ENCODE data around the gene SLX9. TPM values are rescaled to one million over a fixed set of nuclear protein-coding genes. Genes with fewer than 3 reads are reported as not detected.

SLX9 gene
- total and polyA plus RNA-seq, 7 experiments from 2014 or later, result 13.2 to 46.4 (median 19.2) TPM

- DNase-seq (no peak), ATAC-seq (no peak)
- H3K27ac Mint-ChIP-seq, result no peak overlapping the region
- peaks cover 0 to 2% (median 0%) of the 10 kb centered on the region in 7 donors for H3K4me1 Mint-ChIP-seq
- Histone ChIP-seq H3K4me1 (ENCODE audit: control insufficient read depth in 2 of 2, insufficient read depth in 2 of 2, low read length in 2 of 2) (no peaks in the 10 kb centered on the region), H3K9me3 (ENCODE audit: control insufficient read depth in 2 of 3, low read length in 3 of 3) (no peaks in the 10 kb centered on the region), H3K4me3 (ENCODE audit: low read length) (no peak overlapping the region), H3K27me3 (ENCODE audit: control insufficient read depth in 2 of 2, insufficient read depth in 2 of 2, low read length in 2 of 2) (no peaks in the 10 kb centered on the region), H3K36me3 (ENCODE audit: control insufficient read depth in 2 of 3, insufficient read depth in 3 of 3, low read length in 3 of 3) (no peaks in the 10 kb centered on the region), H3K27ac (ENCODE audit: low read depth, low read length) (no peak overlapping the region)
- no peaks in the 10 kb centered on the region for H3K9me3 Mint-ChIP-seq
- intact Hi-C loops (cut with micrococcal nuclease), result no loop called here
- ChIA-PET CTCF (no interaction called here), POLR2A (no interaction called here)
- H3K27me3 Mint-ChIP-seq, result no peaks in the 10 kb centered on the region
- H3K4me3 Mint-ChIP-seq, result no peak overlapping the region
- no peaks in the 10 kb centered on the region for H3K36me3 Mint-ChIP-seq
Observed at GRCh38 chr21:44993321-44994046, 53.7 kb downstream of the SLX9 start.

- CTCF ChIA-PET, result no interaction called here
- Mint-ChIP-seq H3K27ac (peak overlapping the region in 1 of 9 donors; percentile 41), H3K9me3 (no peaks in the 10 kb centered on the region), H3K36me3 (no peaks in the 10 kb centered on the region), H3K4me3 (no peak overlapping the region), H3K4me1 (peaks cover 0 to 2% (median 0%) of the 10 kb centered on the region in 7 donors), H3K27me3 (no peaks in the 10 kb centered on the region)
- H3K27ac ChIP-seq (ENCODE audit: low read depth, low read length), result no peak overlapping the region
- no peak overlapping the region for H3K4me3 ChIP-seq (ENCODE audit: low read length)
- DNase-seq, result no peak
- no peaks in the 10 kb centered on the region for H3K9me3 ChIP-seq (ENCODE audit: control insufficient read depth in 2 of 3, low read length in 3 of 3)
- H3K36me3 ChIP-seq (ENCODE audit: control insufficient read depth in 2 of 3, insufficient read depth in 3 of 3, low read length in 3 of 3), result no peaks in the 10 kb centered on the region
- ATAC-seq, result no peak
- intact Hi-C loops (cut with micrococcal nuclease), result no loop called here
- H3K4me1 ChIP-seq (ENCODE audit: control insufficient read depth in 2 of 2, insufficient read depth in 2 of 2, low read length in 2 of 2), result no peaks in the 10 kb centered on the region
- POLR2A ChIA-PET, result no interaction called here
- H3K27me3 ChIP-seq (ENCODE audit: control insufficient read depth in 2 of 2, insufficient read depth in 2 of 2, low read length in 2 of 2), result no peaks in the 10 kb centered on the region
Observed at GRCh38 chr21:44994047-44994694, 54.3 kb downstream of the SLX9 start.

- CTCF ChIA-PET, result no interaction called here
Observed at GRCh38 chr21:44994695-44995342, 55.0 kb downstream of the SLX9 start.

GRCh38 chr21:44995343-44995941, 55.6 kb downstream of the SLX9 start:
- Histone ChIP-seq H3K4me1 (ENCODE audit: control insufficient read depth in 2 of 2, insufficient read depth in 2 of 2, low read length in 2 of 2) (no peaks in the 10 kb centered on the region), H3K9me3 (ENCODE audit: control insufficient read depth in 2 of 3, low read length in 3 of 3) (no peaks in the 10 kb centered on the region), H3K4me3 (ENCODE audit: low read length) (no peak overlapping the region), H3K27me3 (ENCODE audit: control insufficient read depth in 2 of 2, insufficient read depth in 2 of 2, low read length in 2 of 2) (no peaks in the 10 kb centered on the region), H3K36me3 (ENCODE audit: control insufficient read depth in 2 of 3, insufficient read depth in 3 of 3, low read length in 3 of 3) (no peaks in the 10 kb centered on the region), H3K27ac (ENCODE audit: low read depth, low read length) (no peak overlapping the region)
- no peaks in the 10 kb centered on the region for H3K27me3 Mint-ChIP-seq
- H3K27ac Mint-ChIP-seq, result no peak overlapping the region
- intact Hi-C loops (cut with micrococcal nuclease), result no loop called here
- no peaks in the 10 kb centered on the region for H3K36me3 Mint-ChIP-seq
- ChIA-PET POLR2A (no interaction called here), CTCF (no interaction called here)
- H3K9me3 Mint-ChIP-seq, result no peaks in the 10 kb centered on the region
- H3K4me3 Mint-ChIP-seq, result no peak overlapping the region
- DNase-seq (no peak), ATAC-seq (no peak)
- H3K4me1 Mint-ChIP-seq, result peaks cover 0 to 2% (median 0%) of the 10 kb centered on the region in 7 donors

More at GRCh38 chr21:44994695-44995342, 55.0 kb downstream of the SLX9 start:
- intact Hi-C loops (cut with micrococcal nuclease), result no loop called here
- POLR2A ChIA-PET, result no interaction called here
- no peak overlapping the region for H3K4me3 ChIP-seq (ENCODE audit: low read length)
- H3K27ac ChIP-seq (ENCODE audit: low read depth, low read length), result no peak overlapping the region
- H3K27ac Mint-ChIP-seq, result no peak overlapping the region
- ATAC-seq (no peak), DNase-seq (no peak)
- H3K27me3 Mint-ChIP-seq, result no peaks in the 10 kb centered on the region
- H3K36me3 Mint-ChIP-seq, result no peaks in the 10 kb centered on the region
- H3K9me3 Mint-ChIP-seq, result no peaks in the 10 kb centered on the region
- peaks cover 0 to 2% (median 0%) of the 10 kb centered on the region in 7 donors for H3K4me1 Mint-ChIP-seq
- no peaks in the 10 kb centered on the region for H3K9me3 ChIP-seq (ENCODE audit: control insufficient read depth in 2 of 3, low read length in 3 of 3)
- H3K27me3 ChIP-seq (ENCODE audit: control insufficient read depth in 2 of 2, insufficient read depth in 2 of 2, low read length in 2 of 2), result no peaks in the 10 kb centered on the region
- H3K36me3 ChIP-seq (ENCODE audit: control insufficient read depth in 2 of 3, insufficient read depth in 3 of 3, low read length in 3 of 3), result no peaks in the 10 kb centered on the region
- H3K4me3 Mint-ChIP-seq, result no peak overlapping the region
- no peaks in the 10 kb centered on the region for H3K4me1 ChIP-seq (ENCODE audit: control insufficient read depth in 2 of 2, insufficient read depth in 2 of 2, low read length in 2 of 2)

DNA sequence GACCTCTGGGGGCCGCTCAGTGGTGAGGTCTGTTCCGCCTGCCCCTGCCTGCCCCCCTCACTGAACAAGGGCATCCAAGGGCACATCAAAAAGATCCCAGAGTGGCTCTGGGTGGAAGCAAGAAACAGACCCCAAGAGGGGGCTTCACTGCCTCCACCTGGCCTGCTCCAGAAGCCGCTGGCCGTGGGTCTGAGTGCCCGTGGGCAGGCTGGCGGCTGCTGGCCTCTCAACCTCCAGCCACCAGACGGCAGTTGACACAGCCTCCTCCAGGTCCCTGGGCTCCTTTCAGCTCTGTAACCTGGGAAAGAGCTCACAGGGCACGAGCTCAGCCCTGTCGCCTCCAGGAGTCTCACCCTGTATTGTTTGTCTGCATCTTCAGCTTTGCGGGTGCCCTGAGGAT, 56.3 kb downstream of the SLX9 start:
- Histone ChIP-seq H3K4me1 (ENCODE audit: control insufficient read depth in 2 of 2, insufficient read depth in 2 of 2, low read length in 2 of 2) (no peaks in the 10 kb centered on the region), H3K9me3 (ENCODE audit: control insufficient read depth in 2 of 3, low read length in 3 of 3) (no peaks in the 10 kb centered on the region), H3K4me3 (ENCODE audit: low read length) (no peak overlapping the region), H3K27me3 (ENCODE audit: control insufficient read depth in 2 of 2, insufficient read depth in 2 of 2, low read length in 2 of 2) (no peaks in the 10 kb centered on the region), H3K27ac (ENCODE audit: low read depth, low read length) (no peak overlapping the region), H3K36me3 (ENCODE audit: control insufficient read depth in 2 of 3, insufficient read depth in 3 of 3, low read length in 3 of 3) (no peaks in the 10 kb centered on the region)
- DNase-seq (no peak), ATAC-seq (no peak)
- ChIA-PET CTCF (no interaction called here), POLR2A (no interaction called here)
- Mint-ChIP-seq H3K27ac (no peak overlapping the region), H3K4me1 (peaks cover 0 to 2% (median 0%) of the 10 kb centered on the region in 7 donors), H3K4me3 (no peak overlapping the region), H3K27me3 (no peaks in the 10 kb centered on the region), H3K36me3 (no peaks in the 10 kb centered on the region), H3K9me3 (no peaks in the 10 kb centered on the region)
- intact Hi-C loops (cut with micrococcal nuclease), result no loop called here

DNA sequence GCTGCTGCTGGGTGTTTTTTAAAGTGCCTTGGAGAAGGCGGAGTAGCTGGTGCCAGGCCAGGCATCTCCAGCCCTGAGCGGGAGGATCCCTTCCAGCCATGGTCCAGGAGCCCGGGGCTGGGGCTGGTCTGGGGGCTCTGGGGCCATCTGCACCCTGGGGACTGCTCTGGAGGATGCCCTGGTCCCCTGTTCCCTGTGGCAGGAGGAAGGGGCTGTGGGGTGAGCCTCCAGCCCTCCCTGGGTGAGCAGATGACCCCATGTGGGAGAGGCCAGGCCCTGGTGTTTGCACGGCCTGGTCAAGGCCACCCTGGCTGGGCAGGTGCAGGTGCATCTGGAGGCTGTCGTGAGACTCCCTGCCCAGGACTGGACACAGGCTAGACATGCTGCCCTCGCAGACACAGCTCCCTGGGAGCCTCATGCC, 56.7 kb downstream of the SLX9 start:
- DNase-seq (no peak), ATAC-seq (no peak)
- ChIA-PET POLR2A (no interaction called here), CTCF (no interaction called here)
- Mint-ChIP-seq H3K4me3 (no peak overlapping the region), H3K36me3 (no peaks in the 10 kb centered on the region), H3K27me3 (no peaks in the 10 kb centered on the region), H3K4me1 (peaks cover 0 to 2% (median 0%) of the 10 kb centered on the region in 7 donors), H3K27ac (peak overlapping the region in 1 of 9 donors; percentile 33), H3K9me3 (no peaks in the 10 kb centered on the region)
- Histone ChIP-seq H3K27me3 (ENCODE audit: control insufficient read depth in 2 of 2, insufficient read depth in 2 of 2, low read length in 2 of 2) (no peaks in the 10 kb centered on the region), H3K4me3 (ENCODE audit: low read length) (no peak overlapping the region), H3K4me1 (ENCODE audit: control insufficient read depth in 2 of 2, insufficient read depth in 2 of 2, low read length in 2 of 2) (no peaks in the 10 kb centered on the region), H3K9me3 (ENCODE audit: control insufficient read depth in 2 of 3, low read length in 3 of 3) (no peaks in the 10 kb centered on the region), H3K27ac (ENCODE audit: low read depth, low read length) (no peak overlapping the region), H3K36me3 (ENCODE audit: control insufficient read depth in 2 of 3, insufficient read depth in 3 of 3, low read length in 3 of 3) (no peaks in the 10 kb centered on the region)
- intact Hi-C loops (cut with micrococcal nuclease), result no loop called here
